Measurements from ENCODE around the gene SAMD11.

SAMD11 gene

DNA sequence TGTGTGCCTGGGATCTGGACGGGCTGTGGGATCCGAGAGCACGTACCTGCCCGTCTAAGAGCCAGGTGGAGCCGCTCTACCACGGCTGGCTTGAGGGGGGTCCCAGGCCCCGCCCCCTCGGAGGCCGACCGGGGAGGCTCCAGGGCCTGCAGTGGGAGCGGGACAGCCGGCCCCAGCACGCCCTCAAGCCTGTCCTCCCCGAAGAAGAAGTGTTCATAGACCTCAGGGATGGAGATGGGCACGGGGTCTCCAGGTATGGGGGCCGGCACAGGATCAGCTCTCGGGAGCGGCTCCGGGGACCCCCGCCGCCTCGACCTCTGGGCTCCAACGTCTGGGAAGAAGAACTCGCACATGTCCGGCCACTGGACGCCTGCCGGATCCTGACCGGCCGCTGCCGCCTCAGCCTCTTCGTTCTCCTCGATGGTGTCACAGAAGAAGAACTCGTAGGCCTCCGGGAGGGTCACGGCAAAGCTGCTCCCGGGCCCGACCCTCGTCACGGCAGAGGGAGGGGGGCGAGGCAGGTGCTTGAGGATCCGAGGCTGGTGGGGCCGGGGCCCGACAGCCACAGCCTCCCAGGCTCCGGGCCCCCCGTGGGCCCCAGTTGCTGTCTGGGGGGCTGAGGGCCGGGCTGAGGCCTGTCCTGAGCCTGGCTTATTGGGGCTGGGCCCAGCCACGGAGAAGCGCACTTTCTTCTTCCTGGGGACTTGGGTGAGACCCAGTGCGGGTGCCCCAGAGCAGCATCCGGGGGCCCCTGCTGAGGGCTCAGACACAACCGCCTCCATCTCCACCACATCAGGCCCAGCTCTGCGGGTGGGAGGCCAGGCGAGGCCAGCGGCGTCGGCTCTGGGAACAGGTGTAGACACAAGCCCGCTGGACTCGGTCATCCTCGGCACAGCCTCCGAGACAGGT, 55.4 kb downstream of the SAMD11 start:
- H3K4me1 ChIP-seq = peaks cover 0 to 30% (median 28%) of the 10 kb centered on the region in 4 donors
- no peak overlapping the region for H3K27ac ChIP-seq
- H3K27me3 ChIP-seq = peaks cover 0 to 24% of the 10 kb centered on the region in 2 donors
- DNase-seq = no peak
- intact Hi-C loops (cut with DNase I; ENCODE audit: low total_unique reads) = no loop called here
- H3K9me3 ChIP-seq = no peaks in the 10 kb centered on the region
- no peak overlapping the region for H3K4me3 ChIP-seq
- TF ChIP-seq, protein P1, sequence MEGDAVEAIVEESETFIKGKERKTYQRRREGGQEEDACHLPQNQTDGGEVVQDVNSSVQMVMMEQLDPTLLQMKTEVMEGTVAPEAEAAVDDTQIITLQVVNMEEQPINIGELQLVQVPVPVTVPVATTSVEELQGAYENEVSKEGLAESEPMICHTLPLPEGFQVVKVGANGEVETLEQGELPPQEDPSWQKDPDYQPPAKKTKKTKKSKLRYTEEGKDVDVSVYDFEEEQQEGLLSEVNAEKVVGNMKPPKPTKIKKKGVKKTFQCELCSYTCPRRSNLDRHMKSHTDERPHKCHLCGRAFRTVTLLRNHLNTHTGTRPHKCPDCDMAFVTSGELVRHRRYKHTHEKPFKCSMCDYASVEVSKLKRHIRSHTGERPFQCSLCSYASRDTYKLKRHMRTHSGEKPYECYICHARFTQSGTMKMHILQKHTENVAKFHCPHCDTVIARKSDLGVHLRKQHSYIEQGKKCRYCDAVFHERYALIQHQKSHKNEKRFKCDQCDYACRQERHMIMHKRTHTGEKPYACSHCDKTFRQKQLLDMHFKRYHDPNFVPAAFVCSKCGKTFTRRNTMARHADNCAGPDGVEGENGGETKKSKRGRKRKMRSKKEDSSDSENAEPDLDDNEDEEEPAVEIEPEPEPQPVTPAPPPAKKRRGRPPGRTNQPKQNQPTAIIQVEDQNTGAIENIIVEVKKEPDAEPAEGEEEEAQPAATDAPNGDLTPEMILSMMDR (IDR thresholded peaks at IDR 0.05) = no peak
- no peaks in the 10 kb centered on the region for H3K36me3 ChIP-seq

DNA sequence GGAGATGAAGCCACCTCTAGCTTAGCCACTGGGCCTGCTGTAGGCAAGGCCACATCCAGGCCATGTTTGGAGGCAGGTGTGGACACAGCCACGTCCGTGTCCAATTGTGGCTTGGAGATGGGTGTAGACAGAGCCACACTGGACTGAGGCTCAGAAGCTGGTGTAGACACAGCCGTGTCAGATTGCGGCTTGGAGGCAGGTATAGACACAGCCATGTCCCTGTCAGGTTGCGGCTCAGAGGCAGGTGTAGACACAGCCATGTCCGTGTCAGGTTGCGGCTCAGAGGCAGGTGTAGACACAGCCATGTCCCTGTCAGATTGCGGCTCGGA, 56.0 kb downstream of the SAMD11 start:
- intact Hi-C loops (cut with DNase I; ENCODE audit: low total_unique reads) = no loop called here
- Histone ChIP-seq H3K9me3 (no peaks in the 10 kb centered on the region), H3K4me1 (peaks cover 0 to 33% (median 29%) of the 10 kb centered on the region in 4 donors), H3K27ac (no peak overlapping the region), H3K27me3 (peaks cover 0 to 17% of the 10 kb centered on the region in 2 donors), H3K4me3 (no peak overlapping the region), H3K36me3 (no peaks in the 10 kb centered on the region)
- DNase-seq = no peak
- TF ChIP-seq, protein P1 (IDR thresholded peaks at IDR 0.05) = no peak

- H3K4me1 ChIP-seq = peaks cover 0 to 33% (median 29%) of the 10 kb centered on the region in 4 donors
- TF ChIP-seq, protein P1 (IDR thresholded peaks at IDR 0.05) = no peak
- DNase-seq = no peak
- intact Hi-C loops (cut with DNase I; ENCODE audit: low total_unique reads) = no loop called here
- H3K4me3 ChIP-seq = no peak overlapping the region
- peaks cover 0 to 13% of the 10 kb centered on the region in 2 donors for H3K27me3 ChIP-seq
- H3K27ac ChIP-seq = no peak overlapping the region
- H3K9me3 ChIP-seq = no peaks in the 10 kb centered on the region
- H3K36me3 ChIP-seq = no peaks in the 10 kb centered on the region
Observed at GRCh38 chr1:980137-980571, 56.4 kb downstream of the SAMD11 start.

GRCh38 chr1:980602-981395, 57.1 kb downstream of the SAMD11 start:
- H3K27ac ChIP-seq = peak overlapping the region in 1 of 2 donors; percentile 57
- no peaks in the 10 kb centered on the region for H3K36me3 ChIP-seq
- no peaks in the 10 kb centered on the region for H3K9me3 ChIP-seq
- H3K4me1 ChIP-seq = peaks cover 0 to 33% (median 26%) of the 10 kb centered on the region in 4 donors
- DNase-seq = no peak
- TF ChIP-seq, protein P1 (IDR thresholded peaks at IDR 0.05) = no peak
- peaks cover 0 to 6% of the 10 kb centered on the region in 2 donors for H3K27me3 ChIP-seq
- intact Hi-C loops (cut with DNase I; ENCODE audit: low total_unique reads) = no loop called here
- no peak overlapping the region for H3K4me3 ChIP-seq

GRCh38 chr1:981491-981954, 57.8 kb downstream of the SAMD11 start:
- TF ChIP-seq, protein P1 (IDR thresholded peaks at IDR 0.05) = no peak
- Histone ChIP-seq H3K9me3 (no peaks in the 10 kb centered on the region), H3K36me3 (no peaks in the 10 kb centered on the region), H3K27ac (peak overlapping the region; percentile 28 to 57), H3K4me1 (peaks cover 0 to 27% (median 19%) of the 10 kb centered on the region in 4 donors), H3K27me3 (peaks cover 0 to 2% of the 10 kb centered on the region in 2 donors), H3K4me3 (no peak overlapping the region)
- intact Hi-C loops (cut with DNase I; ENCODE audit: low total_unique reads) = no loop called here
- no peak for DNase-seq
